GM12892 (cell line): ENCODE measurements around the gene SNW1.
"Not testable (repeated sequence)": the region's sequence is repeated elsewhere in the genome, so short reads cannot be mapped to it uniquely, and the experiment has no call there.

Experiments
- POLR2A ChIP-seq: IDR thresholded peaks from 2 replicates; pipeline ENCODE4 v1.6.1; 2011; ENCODE audit warnings: low read depth, low read length, control low read depth
- POLR2AphosphoS5 ChIP-seq: IDR thresholded peaks from 2 replicates; pipeline ENCODE4 v1.6.1; 2011; ENCODE audit warnings: low read depth, low read length, control low read depth
- TAF1 ChIP-seq: IDR thresholded peaks from 2 replicates; pipeline ENCODE4 v1.6.1; 2011; ENCODE audit warnings: low read depth, mild to moderate bottlenecking, control low read depth, low read length, borderline replicate concordance

- TF ChIP-seq POLR2A, POLR2AphosphoS5, TAF1: not testable (repeated sequence)
Measured at GRCh38 chr14:77799456-77799855, 38.5 kb upstream of the SNW1 start.
